ENCODE data around the gene GATB.

Gene GATB

GRCh38 chr4:151694961-151695720, 65.7 kb downstream of the GATB start:
- no peak for DNase-seq

GRCh38 chr4:151692821-151693673, 67.8 kb downstream of the GATB start:
- peak; percentile 26 for DNase-seq

DNA sequence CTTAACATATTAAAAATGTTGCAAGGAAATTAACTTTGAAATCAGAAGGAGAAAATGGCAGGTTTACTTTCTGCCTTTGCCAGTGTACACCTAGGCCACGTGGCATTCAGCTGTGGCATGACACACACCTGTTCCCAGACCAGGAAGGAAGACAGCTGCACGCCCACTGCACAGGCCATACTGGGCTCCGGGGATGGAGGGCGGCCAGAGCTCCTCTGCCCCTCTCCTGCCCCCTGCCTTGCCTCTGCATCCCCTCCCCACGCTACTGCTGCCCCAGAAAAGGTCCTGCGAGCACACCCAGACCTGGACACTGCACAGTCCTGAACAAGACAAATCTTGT, 68.4 kb downstream of the GATB start:
- DNase-seq, result no peak

GRCh38 chr4:151691639-151692442, 69.0 kb downstream of the GATB start:
- no peak for DNase-seq

DNA sequence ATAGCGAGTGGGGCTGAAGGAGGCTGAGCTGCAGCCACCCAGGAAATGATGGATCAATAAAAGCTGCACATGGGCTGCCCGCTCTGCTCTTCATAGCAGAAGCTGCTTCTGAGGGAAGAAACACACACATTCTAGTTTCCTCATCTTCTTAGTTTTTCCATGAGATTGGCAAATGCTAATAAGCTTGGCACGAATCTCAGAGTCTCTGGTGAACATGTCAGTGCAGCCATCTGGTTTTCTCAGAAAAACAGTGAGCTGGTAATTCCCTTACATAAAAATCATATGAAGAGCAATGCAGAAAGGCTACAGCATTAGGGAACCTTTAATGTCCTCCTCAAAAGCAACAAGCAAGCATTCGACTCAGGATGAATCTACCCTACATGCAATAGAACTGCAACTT, 69.9 kb downstream of the GATB start:
- DNase-seq, result no peak

DNA sequence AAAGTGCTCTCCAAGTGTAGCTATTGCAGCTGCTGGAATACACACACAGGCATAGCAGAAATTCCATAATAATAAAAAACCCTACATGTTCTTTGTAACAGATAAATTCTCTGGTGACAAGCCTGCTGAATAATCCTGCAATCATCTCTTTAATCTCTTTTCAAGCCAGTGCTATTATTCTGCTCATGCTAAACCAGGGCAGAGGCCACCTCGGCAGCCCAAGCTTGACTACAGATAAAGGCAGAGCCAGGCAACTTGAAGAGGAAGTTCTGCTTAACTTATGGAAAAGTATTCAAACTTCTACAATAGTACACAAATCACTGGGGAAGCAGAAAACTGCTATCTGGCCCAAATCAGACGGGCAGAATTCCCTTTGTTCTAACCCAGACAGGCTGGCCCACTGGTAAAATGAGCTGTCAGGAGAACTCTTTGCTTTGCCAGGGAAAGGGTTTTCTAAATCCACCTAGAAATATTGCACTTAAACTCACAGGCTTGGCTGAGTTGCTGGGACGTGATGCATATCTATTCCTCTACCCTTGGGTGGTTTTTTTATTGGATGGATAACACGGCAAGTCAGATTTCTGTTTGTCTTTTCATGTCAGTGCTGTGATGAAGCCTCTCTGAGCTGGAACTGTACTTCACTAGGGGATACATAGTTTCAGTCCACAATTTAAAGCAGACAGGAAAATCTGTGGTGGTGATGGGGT, 70.5 kb downstream of the GATB start:
- no peak for DNase-seq

DNA sequence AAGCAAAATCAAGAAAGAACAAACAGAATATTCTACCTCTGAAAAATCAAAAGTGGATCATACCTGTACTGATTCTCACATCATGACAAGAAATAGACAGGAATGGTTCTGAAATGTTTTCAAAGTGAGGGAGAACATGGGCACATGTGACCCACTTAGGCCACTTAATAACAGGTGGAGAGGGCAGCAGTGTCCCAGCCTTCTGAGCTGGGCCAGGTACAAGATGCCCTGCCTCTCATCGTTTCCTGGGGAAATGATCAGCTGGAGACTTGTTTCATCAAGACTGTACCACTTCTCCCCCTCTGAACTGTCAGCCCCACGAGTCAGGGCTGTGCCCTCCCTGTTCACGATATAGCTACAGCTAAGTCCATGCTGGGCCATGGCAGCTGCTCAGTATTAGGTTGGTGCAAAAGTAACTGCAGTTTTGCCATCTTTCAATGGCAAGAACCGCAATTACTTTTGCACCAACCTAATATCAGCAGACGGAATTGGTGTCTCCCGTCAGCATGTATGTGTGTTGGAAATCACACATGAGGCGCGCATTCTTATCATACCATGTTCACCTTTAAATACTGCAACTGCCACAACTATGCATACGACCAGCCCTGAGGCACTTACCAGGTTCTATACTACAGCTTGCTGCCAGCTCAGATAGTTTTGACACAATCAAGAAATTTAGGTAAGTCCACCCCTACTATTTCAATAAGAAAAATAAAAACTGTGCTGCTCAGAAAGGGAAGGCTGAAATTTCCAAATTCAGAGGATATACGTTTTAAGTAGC, 71.4 kb downstream of the GATB start:
- DNase-seq, result no peak

GRCh38 chr4:151688785-151689043, 72.1 kb downstream of the GATB start:
- no peak for DNase-seq

- no peak for DNase-seq
Observed at GRCh38 chr4:151688003-151688784, 72.6 kb downstream of the GATB start.

DNA sequence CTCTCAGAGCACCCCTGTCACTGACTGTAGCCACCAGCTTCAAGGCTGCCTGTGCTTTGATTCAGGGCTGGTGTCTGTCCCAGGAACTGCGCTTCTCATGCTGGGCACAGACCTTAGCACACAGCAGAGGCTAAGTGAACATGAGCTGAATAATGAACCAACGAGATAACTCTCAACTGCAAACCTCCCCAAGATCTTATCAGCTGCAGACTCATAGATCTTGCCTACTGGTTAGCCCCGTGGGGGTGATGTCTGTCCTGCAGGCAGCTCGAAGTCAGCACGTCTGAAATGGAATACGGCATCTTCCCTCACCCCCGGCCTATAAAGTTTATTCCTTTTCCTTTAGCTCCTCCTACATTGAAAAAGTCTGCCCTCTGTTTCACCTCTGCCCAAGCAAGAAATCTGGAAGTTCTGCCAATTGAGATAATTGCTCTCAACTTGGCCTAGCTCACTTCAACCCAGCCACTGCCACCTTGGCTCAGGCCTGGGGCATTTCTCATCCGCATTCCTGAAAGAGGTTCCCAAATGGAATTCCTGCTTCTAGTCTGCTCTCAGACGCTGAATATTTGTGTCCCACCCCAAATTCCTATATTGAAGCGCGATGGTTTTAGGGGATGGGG, 73.7 kb downstream of the GATB start:
- DNase-seq, result no peak

GRCh38 chr4:151685303-151685702, 75.5 kb downstream of the GATB start:
- no peak for DNase-seq

DNA sequence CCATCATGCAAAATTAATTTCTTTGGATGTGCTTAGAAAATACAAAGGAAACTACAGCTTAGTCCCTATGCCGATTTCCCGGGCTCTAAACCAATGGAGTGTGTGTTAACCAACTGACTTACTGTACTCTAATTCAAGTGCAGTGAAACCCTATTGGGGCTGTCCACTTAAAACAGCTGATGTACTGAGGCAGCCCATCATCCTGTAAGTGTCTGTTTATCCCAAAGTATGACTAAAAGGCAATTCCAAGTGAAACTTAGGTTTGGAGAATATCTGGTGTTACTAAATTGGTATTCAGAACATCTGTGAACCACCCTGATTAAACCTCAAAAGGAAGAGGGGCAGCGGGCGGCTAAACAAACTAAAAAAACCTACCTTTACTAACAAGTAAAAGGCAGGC, 79.7 kb downstream of the GATB start:
- DNase-seq, result no peak

DNA sequence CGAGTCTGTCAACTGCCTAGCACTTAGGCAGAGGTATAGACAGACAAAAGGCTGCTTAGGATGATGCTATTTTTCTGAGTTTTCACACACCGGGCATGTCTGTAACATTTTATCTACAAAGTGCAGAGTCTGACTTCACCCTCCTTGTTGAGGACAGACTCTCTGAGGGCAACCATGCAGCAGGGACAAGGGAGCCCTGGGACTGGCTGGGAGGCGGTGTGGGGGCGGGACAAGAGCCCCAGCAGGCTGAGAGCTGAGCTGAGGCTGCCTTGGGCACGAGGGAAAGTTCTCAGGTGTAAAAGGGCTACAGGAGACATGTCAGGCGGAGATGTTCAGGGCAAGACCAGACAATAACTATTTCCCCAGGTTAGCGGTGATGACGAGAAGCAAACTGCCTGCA, 81.6 kb downstream of the GATB start:
- DNase-seq, result no peak

- no peak for DNase-seq
Observed at GRCh38 chr4:151678048-151678872, 82.5 kb downstream of the GATB start.

DNA sequence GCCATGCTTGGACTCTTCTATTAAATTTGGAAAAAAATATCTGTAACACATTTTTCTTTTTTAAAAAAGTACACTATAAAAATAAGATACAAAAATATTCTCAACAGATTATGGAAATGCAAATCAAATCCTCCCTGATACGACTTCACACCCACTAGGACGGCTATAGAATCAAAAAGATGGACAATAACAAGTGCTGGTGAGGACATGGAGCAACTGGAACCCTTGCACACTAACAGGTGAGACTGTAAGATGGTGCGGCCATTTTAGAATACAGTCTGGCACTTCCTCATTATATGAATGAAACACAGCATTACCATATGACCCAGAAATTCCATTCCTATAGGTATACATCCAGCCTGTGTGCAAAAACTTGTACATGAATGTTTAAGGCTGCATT, 83.6 kb downstream of the GATB start:
- DNase-seq, result no peak

DNA sequence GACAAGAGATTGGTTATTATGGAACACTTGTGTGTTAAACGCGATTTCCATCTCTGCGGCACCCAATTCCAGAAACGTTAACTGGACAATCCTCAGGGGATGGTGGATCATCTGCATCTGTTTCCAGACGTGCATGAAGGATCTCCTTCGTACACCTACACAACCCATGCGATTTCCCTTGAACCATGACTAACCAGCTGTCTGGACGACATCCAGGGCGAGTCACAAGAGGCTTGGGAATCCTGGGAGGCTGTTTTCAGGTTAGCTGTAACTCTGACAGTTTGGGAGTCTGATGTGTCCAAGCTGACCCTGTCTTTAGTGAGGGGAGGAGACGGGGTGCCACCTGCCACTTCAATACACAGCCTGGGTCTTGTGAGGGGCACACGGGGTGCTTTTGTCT, 84.5 kb downstream of the GATB start:
- DNase-seq, result no peak

GRCh38 chr4:151675411-151675971, 85.3 kb downstream of the GATB start:
- no peak for DNase-seq

DNA sequence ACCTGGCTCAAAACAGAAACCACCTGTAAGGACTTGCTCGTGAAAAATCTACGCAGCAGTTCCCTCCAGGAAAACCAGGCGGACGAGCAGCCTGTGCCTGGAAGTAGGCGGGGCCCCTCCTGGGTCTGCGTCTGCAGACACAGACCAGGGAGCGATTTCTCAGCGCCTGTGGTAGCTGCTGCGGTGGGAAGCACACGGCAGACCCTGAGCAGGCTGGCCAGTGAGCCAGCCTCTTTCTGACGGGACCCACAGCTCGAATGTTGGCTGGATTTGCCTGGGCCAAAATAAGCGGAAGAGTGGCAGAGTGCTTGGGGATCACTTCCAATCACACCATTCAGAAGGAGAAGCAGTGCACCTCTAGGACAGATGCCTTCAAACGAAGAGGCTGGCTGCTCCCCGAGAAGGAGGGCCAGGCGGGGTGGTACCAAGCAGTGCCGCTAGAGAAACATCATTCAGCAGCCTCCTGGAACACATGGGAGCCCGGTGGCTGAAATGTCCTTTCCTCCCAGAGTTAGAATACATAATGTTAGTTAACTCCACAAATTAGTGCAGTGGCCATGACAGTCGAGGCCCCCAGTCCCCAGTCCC, 85.9 kb downstream of the GATB start:
- DNase-seq, result peak; percentile 42

- DNase-seq, result no peak
Observed at GRCh38 chr4:151673908-151674520, 86.8 kb downstream of the GATB start.
